ENCODE data around the gene PRELID3B.

The PRELID3B gene

DNA sequence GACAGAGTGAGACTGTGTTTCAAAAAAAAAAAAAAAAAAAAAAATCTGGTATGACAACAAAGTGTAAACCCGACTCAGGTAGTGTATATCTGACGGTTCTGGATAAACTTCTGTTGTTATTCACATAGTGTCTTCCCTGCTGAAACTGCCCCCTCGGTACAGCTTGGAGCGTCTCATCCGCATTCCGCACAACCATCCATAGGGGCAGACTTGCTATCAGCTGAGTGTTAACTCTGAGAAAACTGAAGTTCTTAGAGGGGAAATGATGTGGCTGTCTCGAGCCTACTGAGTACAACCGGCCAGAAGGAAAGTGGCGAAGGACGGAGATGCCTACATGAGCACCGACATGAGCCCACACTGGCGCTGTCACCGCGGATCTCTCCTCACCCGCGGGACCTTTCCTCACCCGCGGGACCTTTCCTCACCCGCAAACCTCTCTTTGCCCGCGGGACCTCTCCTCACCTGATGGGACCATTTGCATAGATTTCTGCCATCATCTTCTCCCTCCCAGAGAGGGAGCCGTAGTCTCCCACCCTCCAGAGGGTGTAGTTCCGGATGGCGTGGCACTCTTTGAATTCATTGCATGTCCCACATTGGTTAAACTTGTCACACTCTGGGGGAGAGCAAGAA is 45.3 kb downstream of the PRELID3B start:
- CTCF ChIA-PET = interaction anchor here (1.5 to 1.9 kb wide), 2 partner anchors 10 to 15 kb away, joined by 6 read pairs; no protein-coding TSS in a partner anchor
- POLR2A ChIA-PET = interaction anchor here (0.7 kb wide), 1 partner anchor 18 kb away, joined by 6 read pairs; no protein-coding TSS in a partner anchor
- TF ChIP-seq, protein P1, sequence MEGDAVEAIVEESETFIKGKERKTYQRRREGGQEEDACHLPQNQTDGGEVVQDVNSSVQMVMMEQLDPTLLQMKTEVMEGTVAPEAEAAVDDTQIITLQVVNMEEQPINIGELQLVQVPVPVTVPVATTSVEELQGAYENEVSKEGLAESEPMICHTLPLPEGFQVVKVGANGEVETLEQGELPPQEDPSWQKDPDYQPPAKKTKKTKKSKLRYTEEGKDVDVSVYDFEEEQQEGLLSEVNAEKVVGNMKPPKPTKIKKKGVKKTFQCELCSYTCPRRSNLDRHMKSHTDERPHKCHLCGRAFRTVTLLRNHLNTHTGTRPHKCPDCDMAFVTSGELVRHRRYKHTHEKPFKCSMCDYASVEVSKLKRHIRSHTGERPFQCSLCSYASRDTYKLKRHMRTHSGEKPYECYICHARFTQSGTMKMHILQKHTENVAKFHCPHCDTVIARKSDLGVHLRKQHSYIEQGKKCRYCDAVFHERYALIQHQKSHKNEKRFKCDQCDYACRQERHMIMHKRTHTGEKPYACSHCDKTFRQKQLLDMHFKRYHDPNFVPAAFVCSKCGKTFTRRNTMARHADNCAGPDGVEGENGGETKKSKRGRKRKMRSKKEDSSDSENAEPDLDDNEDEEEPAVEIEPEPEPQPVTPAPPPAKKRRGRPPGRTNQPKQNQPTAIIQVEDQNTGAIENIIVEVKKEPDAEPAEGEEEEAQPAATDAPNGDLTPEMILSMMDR (IDR thresholded peaks at IDR 0.05; ENCODE audit: control extremely low read depth, extremely low read depth, low read depth, missing control alignments) = no peak
- DNase-seq (ENCODE audit: extremely low spot score) = no peak

DNA sequence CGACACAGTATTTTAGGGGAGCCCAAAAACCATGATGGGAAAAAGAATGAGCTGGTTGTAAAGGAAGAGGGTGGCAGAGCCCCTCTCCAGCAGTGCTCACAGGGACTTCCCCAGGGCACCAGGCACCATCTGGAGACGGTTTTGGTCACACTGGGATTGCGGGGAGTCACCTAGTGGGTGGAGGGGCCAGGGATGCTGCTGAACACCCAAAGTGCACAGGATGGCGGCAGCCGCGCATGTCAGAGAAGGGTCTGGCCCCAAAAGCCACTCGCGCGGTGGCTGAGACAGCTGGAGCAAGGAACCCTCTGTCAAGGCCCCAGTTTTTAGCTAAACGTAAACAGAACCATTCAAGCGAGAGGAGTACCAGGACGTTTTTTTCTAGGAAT is 46.4 kb downstream of the PRELID3B start:
- POLR2A ChIA-PET = no interaction called here

DNA sequence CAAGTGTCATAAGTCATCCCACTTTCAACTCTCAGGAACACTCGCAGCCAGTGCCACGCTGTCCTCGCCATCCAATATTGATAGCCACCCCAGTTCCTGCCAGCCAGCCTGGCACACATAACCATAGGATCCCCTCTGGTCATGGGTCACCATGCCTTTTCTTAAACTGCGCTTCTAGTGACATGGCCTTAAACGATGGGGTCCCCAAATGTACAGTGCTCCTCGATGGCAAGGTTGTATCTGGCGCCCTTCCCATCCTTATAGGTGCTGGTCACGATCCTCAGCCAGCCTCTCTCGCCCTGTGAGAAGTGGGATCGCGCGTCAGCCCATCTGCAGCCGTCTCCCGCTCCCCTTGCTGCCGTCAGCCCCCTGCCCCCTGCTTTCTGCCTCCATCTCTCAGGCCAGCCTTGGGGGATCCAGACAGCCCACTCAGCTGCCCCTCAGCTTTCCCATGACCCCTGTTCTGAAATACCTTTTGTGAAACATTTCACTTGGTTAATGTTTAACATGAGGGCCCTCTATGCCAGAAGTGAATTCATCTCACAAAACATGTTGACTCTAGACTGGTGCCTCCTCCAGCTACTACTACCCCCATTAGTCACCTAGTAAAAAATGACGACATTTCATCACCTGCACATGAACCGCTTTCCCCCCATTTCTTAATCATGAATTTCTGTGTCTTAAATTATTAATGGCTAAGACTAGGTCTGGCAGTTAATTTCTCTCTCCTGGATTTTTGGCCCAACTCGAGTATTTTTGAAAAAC is 46.9 kb downstream of the PRELID3B start:
- ChIA-PET POLR2A (no interaction called here), CTCF (interaction anchor here (1.5 to 1.9 kb wide), 2 partner anchors 9 to 13 kb away, joined by 6 read pairs; no protein-coding TSS in a partner anchor)
- TF ChIP-seq, protein P1 (IDR thresholded peaks at IDR 0.05; ENCODE audit: control extremely low read depth, extremely low read depth, low read depth, missing control alignments) = no peak
- DNase-seq (ENCODE audit: extremely low spot score) = no peak

More for the DNA sequence above, 46.4 kb downstream of the PRELID3B start:
- CTCF ChIA-PET = interaction anchor here (1.5 to 1.9 kb wide), 2 partner anchors 9 to 14 kb away, joined by 6 read pairs; no protein-coding TSS in a partner anchor
- no peak for DNase-seq (ENCODE audit: extremely low spot score)
- TF ChIP-seq, protein P1 (IDR thresholded peaks at IDR 0.05; ENCODE audit: control extremely low read depth, extremely low read depth, low read depth, missing control alignments) = no peak

DNA sequence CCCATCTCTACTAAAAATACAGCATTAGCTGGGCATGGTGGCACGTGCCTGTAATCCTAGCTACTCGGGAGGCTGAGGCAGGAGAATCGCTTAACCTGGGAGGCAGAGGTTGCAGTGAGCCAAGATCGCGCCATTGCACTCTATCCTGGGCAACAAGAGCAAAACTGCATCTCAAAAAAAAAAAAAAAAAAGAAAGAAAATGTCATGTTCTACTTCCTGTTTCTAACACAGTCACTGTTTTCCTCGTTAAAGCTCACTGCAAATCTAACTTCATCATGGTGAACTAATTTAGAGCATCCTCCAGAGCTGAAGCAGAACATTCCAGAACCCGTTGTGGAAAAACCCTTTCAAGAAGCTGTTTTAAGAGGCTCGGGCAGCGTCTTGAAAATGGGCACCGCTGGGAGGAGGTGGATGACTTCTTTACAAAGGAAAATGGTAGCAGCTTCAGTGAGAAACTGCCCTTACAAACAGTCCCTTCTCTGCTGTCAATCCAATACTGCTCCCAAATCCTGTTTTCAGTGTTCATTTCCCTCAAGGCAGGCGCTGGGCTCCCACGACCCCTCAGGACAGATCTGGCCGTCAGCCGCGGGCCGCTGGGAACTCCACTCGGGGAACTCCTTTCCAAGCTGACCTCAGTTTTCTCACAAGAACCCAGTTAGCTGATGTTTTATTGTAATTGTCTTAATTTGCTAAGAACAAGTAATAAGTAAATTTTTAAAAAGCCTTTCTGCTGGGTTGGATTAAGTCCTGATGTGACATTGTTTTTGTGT is 48.0 kb downstream of the PRELID3B start:
- POLR2A ChIA-PET = interaction anchor here (0.7 kb wide), 1 partner anchor 218 kb away, joined by 7 read pairs; no protein-coding TSS in a partner anchor
- CTCF ChIA-PET = no interaction called here
- DNase-seq (ENCODE audit: extremely low spot score) = no peak
- TF ChIP-seq, protein P1 (IDR thresholded peaks at IDR 0.05; ENCODE audit: control extremely low read depth, extremely low read depth, low read depth, missing control alignments) = no peak

DNA sequence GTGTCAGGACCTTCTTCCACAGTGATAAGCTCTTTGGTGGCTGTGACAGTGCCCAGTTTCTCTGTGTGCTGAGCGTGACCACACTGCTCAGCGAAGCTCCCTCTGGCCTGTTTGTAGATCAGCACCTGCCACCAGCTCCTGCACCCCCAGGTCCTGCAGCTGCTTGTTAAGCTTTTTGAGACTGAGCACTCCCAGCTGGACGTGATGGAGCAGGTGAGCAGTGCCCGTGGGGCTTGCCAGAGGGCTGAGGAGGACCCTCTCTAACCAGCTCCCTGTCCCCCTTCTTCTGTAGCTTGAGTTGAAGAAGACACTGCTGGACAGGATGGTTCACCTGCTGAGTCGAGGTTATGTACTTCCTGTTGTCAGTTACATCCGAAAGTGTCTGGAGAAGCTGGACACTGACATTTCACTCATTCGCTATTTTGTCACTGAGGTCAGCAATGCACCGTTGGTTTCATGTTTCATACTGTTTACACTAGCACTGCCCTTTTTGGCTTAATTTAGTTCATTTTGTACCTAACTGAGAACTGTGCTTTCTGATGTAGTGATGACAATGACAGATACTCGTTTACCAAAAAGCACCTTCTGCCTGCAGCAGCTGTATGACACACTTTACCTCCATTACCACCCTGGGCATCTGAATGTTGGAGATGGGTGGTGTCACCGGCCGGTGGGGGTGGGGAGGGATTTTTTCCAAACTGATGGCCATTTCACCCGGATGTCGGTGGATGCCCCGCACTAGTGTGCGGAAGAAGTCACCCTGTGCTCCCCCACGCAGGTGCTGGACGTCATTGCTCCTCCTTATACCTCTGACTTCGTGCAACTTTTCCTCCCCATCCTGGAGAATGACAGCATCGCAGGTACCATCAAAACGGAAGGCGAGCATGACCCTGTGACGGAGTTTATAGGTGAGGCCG is 49.0 kb downstream of the PRELID3B start:
- POLR2A ChIA-PET = interaction anchor here (0.6 to 1.1 kb wide), 6 partner anchors 10 to 177 kb away, joined by 3 to 6 read pairs (median 3); partner anchors contain the start of gene NELFCD
- CTCF ChIA-PET = interaction anchor here (0.8 to 1.6 kb wide), 3 partner anchors 12 to 123 kb away, joined by 3 to 8 read pairs (median 3); partner anchors contain the start of gene NELFCD
- no peak for DNase-seq (ENCODE audit: extremely low spot score)
- TF ChIP-seq, protein P1 (IDR thresholded peaks at IDR 0.05; ENCODE audit: control extremely low read depth, extremely low read depth, low read depth, missing control alignments) = no peak
